Erythroblast (primary cell): ENCODE results near the gene FUT1.

Experiments used
- GATA1 ChIP-seq: IDR thresholded peaks from 2 replicates; pipeline ENCODE4 v1.6.1; 2011; ENCODE audit warnings: low read depth, mild to moderate bottlenecking, control low read depth, low read length, moderate library complexity
- POLR2A ChIP-seq: IDR thresholded peaks from 2 replicates; pipeline ENCODE4 v1.6.1; 2011; ENCODE audit warnings: mild to moderate bottlenecking, low read length

DNA sequence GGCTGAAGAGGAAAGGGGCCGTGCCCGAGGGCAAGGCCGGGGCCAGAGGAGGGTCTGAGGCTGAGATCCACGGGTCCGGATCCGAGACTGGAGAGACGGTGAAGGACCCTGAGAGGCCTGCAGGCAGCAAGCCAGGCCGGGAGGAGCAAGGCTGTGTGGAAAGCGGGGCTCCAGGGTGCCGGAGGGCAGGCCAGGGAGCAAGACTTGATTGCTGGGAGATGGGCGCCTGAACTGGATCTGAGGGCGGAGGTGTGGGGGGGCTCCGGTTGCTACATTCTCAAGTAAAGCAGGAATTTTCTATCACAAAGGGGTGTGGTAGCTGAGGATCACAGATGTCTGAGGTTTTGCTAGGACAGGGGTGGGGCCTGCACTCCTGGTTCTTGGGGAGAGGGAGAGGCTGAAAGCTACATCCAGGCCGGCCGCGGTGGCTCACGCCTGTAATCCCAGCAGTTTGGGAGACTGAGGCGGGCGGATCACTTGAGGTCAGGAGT, 36.7 kb downstream of the FUT1 start:
- TF ChIP-seq POLR2A (no peak), GATA1 (no peak)
